ENCODE measurements around the gene TRIM65. TPM values are rescaled to one million over a fixed set of nuclear protein-coding genes. Genes with fewer than 3 reads are reported as not detected.

TRIM65 gene
- total RNA-seq: 24.7 and 28.6 TPM in 2 replicates

GRCh38 chr17:75896415-75897159, at the start of gene TRIM65:
TSS of gene TRIM65 (minus strand) at chr17:75896951. CDS start at chr17:75896937, 14 bp downstream.
- peak within 1 kb of the TSS; percentile 76 for H3K4me3 ChIP-seq (ENCODE audit: low read depth, low read length)
- no peak for DNase-seq (ENCODE audit: low read depth)
- no peak for TF ChIP-seq CTCF (conservative IDR thresholded peaks at IDR 0.05; ENCODE audit: low read depth, low read length)

- no peak for DNase-seq (ENCODE audit: low read depth)
- no peak overlapping the region for H3K4me3 ChIP-seq (ENCODE audit: low read depth, low read length)
- no peak for TF ChIP-seq CTCF (conservative IDR thresholded peaks at IDR 0.05; ENCODE audit: low read depth, low read length)
Measured at GRCh38 chr17:75945211-75945610, 48.5 kb upstream of the TRIM65 start.

GRCh38 chr17:75943491-75943890, 46.7 kb upstream of the TRIM65 start:
- no peak overlapping the region for H3K4me3 ChIP-seq (ENCODE audit: low read depth, low read length)
- TF ChIP-seq CTCF (conservative IDR thresholded peaks at IDR 0.05; ENCODE audit: low read depth, low read length): no peak
- no peak for DNase-seq (ENCODE audit: low read depth)

- DNase-seq (ENCODE audit: low read depth): no peak
- TF ChIP-seq CTCF (conservative IDR thresholded peaks at IDR 0.05; ENCODE audit: low read depth, low read length): no peak
- H3K4me3 ChIP-seq (ENCODE audit: low read depth, low read length): no peak overlapping the region
Measured at GRCh38 chr17:75942473-75942872, 45.7 kb upstream of the TRIM65 start.

GRCh38 chr17:75941442-75941819, 44.7 kb upstream of the TRIM65 start:
- H3K4me3 ChIP-seq (ENCODE audit: low read depth, low read length): peak overlapping the region; percentile 80
- no peak for TF ChIP-seq CTCF (conservative IDR thresholded peaks at IDR 0.05; ENCODE audit: low read depth, low read length)
- DNase-seq (ENCODE audit: low read depth): no peak

- DNase-seq (ENCODE audit: low read depth): peak; percentile 23
- no peak for TF ChIP-seq CTCF (conservative IDR thresholded peaks at IDR 0.05; ENCODE audit: low read depth, low read length)
- H3K4me3 ChIP-seq (ENCODE audit: low read depth, low read length): peak within 1 kb of the TSS; percentile 80
Measured at GRCh38 chr17:75940727-75941441, 44.1 kb upstream of the TRIM65 start, which contains the start of gene FBF1. TSS of gene FBF1 (minus strand) at chr17:75941042. CDS start at chr17:75938149, 2,893 bp downstream.
